Liver (tissue), 9 donors: ENCODE data around the gene DNAH3. TPM values are rescaled to one million over a fixed set of nuclear protein-coding genes. Genes with fewer than 3 reads are reported as not detected.

ENCODE experiments used
- DNase-seq: peaks from one replicate; pipeline ENCODE4 v3.0.0-alpha.2; 2017; ENCODE audit warnings: low spot score
- H3K27ac ChIP-seq, 2 donors: one replicate each; pipeline ENCODE4 v1.7.0; 2013; ENCODE audit warnings: inconsistent platforms in 2 of 2, low read length in 2 of 2, control low read depth in 1 of 2, low read depth in 1 of 2, mild to moderate bottlenecking in 1 of 2
- H3K27me3 ChIP-seq, 4 donors: one replicate each; pipeline versions ENCODE4 v1.6.1 to v1.7.0; 2013; ENCODE audit warnings: low read length in 3 of 4, inconsistent platforms in 1 of 4, mild to moderate bottlenecking in 1 of 4, moderate library complexity in 1 of 4; ENCODE audit not compliant: control insufficient read depth in 4 of 4, insufficient read depth in 4 of 4
- H3K36me3 ChIP-seq, 4 donors: one replicate each; pipeline versions ENCODE4 v1.6.1 to v1.7.0; 2013; ENCODE audit warnings: low read length in 3 of 4, mild to moderate bottlenecking in 3 of 4, low read depth in 1 of 4, moderate library complexity in 1 of 4; ENCODE audit not compliant: control insufficient read depth in 4 of 4, insufficient read depth in 3 of 4
- H3K4me1 ChIP-seq, 4 donors: one replicate each; pipeline versions ENCODE4 v1.6.1 to v1.7.0; 2013; ENCODE audit warnings: low read length in 3 of 4, mild to moderate bottlenecking in 3 of 4, moderate library complexity in 1 of 4; ENCODE audit not compliant: control insufficient read depth in 4 of 4, insufficient read depth in 4 of 4
- H3K4me3 ChIP-seq, 3 donors: one replicate each; pipeline versions ENCODE4 v1.6.1 to v1.7.0; 2013; ENCODE audit warnings: low read length in 3 of 3, control low read depth in 1 of 3, low read depth in 1 of 3, mild to moderate bottlenecking in 1 of 3
- H3K9ac ChIP-seq, 2 donors: one replicate each; pipeline ENCODE4 v1.7.0; 2013; ENCODE audit warnings: low read length in 2 of 2, mild to moderate bottlenecking in 2 of 2, moderate library complexity in 2 of 2, control low read depth in 1 of 2, low read depth in 1 of 2
- H3K9me3 ChIP-seq, 4 donors: one replicate each; pipeline versions ENCODE4 v1.6.1 to v1.7.0; 2013; ENCODE audit warnings: low read length in 3 of 4; ENCODE audit not compliant: control insufficient read depth in 4 of 4
- ATF3 ChIP-seq: IDR thresholded peaks from 2 replicates; pipeline ENCODE4 v1.6.1; 2016; ENCODE audit warnings: antibody characterized with exemption
- FOXA1 ChIP-seq: IDR thresholded peaks from 2 replicates; pipeline ENCODE4 v1.6.1; 2016; ENCODE audit warnings: antibody characterized with exemption
- FOXA2 ChIP-seq: IDR thresholded peaks from 2 replicates; pipeline ENCODE4 v1.6.1; 2016; ENCODE audit warnings: antibody characterized with exemption
- GABPA ChIP-seq, 2 donors: IDR thresholded peaks in 1 of 2; conservative IDR thresholded peaks in 1 of 2; 2 replicates each; pipeline ENCODE4 v1.6.1; 2016; ENCODE audit warnings: antibody characterized with exemption in 2 of 2, mild to moderate bottlenecking in 1 of 2, moderate library complexity in 1 of 2
- HNF4G ChIP-seq: IDR thresholded peaks from 2 replicates; pipeline ENCODE4 v1.6.1; 2016; ENCODE audit warnings: antibody characterized with exemption
- RAD21 ChIP-seq, 2 donors: IDR thresholded peaks; 2 replicates each; pipeline ENCODE4 v1.6.1; 2016; ENCODE audit warnings: antibody characterized with exemption in 2 of 2, mild to moderate bottlenecking in 2 of 2
- RXRA ChIP-seq, 2 donors: IDR thresholded peaks; 2 replicates each; pipeline ENCODE4 v1.6.1; 2017 to 2018; ENCODE audit warnings: antibody characterized with exemption in 2 of 2, mild to moderate bottlenecking in 1 of 2
- YY1 ChIP-seq: IDR thresholded peaks from 2 replicates; pipeline ENCODE4 v1.6.1; 2016; ENCODE audit warnings: antibody characterized with exemption, mild to moderate bottlenecking
- ZBTB33 ChIP-seq: IDR thresholded peaks from 2 replicates; pipeline ENCODE4 v1.6.1; 2016; ENCODE audit warnings: antibody characterized with exemption
- WGBS: extraction: QIAGEN DNeasy Blood & Tissue Kit; methylation state at CpG from one replicate; pipeline ENCODE4 v1.1.7; 2013; 5-methylcytosine and 5-hydroxymethylcytosine counted together
- polyA plus RNA-seq, 2 donors: library from polyadenylated mRNA; stranded (reverse) in 1 of 2; unstranded in 1 of 2; fragments of 200-250 nt in 1 of 2; fragments of >200 nt in 1 of 2; fragmentation: Nextera tagmentation in 1 of 2; extraction: Ambion mirVana in 1 of 2; gene quantifications; one replicate each; pipeline versions ENCODE4 v1.2.1 to v1.2.3, GENCODE V29; 2013 to 2015
- total RNA-seq, 2 donors: library from RNA; depleted of rRNA; stranded (reverse); fragments of >200 nt; gene quantifications; one replicate each; pipeline ENCODE4 v1.2.3, GENCODE V29; 2014
- TF ChIP-seq, protein P1 (sequence below): fragments of 150-350 bp; IDR thresholded peaks from 2 replicates; pipeline ENCODE4 v1.5.1; 2017; ENCODE audit warnings: improper control_type of control experiment, low read depth, low read length; ENCODE audit not compliant: missing input control
- donor health status: healthy.
- donor health status: healthy.
- donor health status: healthy.
- donor health status: healthy.
- donor health status: healthy.

DNAH3 gene
- total and polyA plus RNA-seq, 4 donors = not detected

DNA sequence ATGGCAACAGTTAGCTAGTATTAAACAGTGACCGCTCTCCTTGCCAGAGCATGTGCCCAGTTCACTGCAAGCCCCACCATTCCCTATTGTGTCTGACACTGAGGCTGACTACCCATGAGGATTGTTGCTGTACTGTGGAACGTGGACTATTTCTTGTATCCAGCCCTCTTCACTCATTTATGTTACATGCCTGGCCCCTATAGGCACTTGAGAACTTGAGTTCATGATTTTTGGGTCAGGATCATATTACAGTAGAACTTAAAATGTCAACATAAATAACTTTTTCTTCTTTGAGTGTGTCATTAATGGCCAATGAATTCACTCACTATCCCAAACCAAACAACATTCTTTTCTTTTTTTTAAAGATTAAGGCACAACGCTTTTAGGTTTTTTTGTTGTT lies 194.3 kb downstream of the DNAH3 start:
- DNase-seq = no peak
- 85% methylated on average over 3 of the region's 3 CpGs for WGBS
- no peak overlapping the region for H3K27ac ChIP-seq
- H3K36me3 ChIP-seq = no peaks in the 10 kb centered on the region
- H3K4me3 ChIP-seq = no peak overlapping the region
- TF ChIP-seq ZBTB33 (no peak), FOXA2 (no peak)
- H3K9me3 ChIP-seq = no peaks in the 10 kb centered on the region
- no peak overlapping the region for H3K9ac ChIP-seq
- no peaks in the 10 kb centered on the region for H3K4me1 ChIP-seq
- no peaks in the 10 kb centered on the region for H3K27me3 ChIP-seq

DNA sequence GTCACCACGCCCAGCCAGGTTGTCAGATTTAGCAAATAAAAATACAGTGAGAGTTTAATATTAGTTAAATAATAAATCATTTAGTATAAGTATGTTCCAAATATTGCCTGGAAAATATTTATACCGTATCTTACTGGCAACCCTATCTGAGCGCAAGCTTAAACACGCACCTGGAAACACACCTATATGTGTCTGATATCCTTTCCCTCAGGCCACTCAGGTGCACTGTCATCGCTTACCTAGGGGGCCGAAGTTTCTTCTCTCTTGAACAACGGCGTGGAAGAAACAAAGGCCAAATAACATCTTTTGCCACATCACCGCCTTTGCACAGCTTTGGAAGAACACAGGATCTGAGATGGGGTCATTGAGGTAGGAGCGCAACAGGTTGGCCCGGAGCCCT lies 196.1 kb downstream of the DNAH3 start:
- Histone ChIP-seq H3K9ac (no peak overlapping the region), H3K9me3 (no peaks in the 10 kb centered on the region), H3K27me3 (no peaks in the 10 kb centered on the region), H3K4me3 (no peak overlapping the region), H3K4me1 (no peaks in the 10 kb centered on the region), H3K27ac (no peak overlapping the region), H3K36me3 (no peaks in the 10 kb centered on the region)
- 92% methylated on average over 11 of the region's 11 CpGs for WGBS
- DNase-seq = no peak
- TF ChIP-seq YY1 = no peak
- no peak for TF ChIP-seq GABPA (IDR thresholded peaks at IDR 0.05 in 1 of 2, conservative IDR thresholded peaks at IDR 0.05 in 1 of 2)

DNA sequence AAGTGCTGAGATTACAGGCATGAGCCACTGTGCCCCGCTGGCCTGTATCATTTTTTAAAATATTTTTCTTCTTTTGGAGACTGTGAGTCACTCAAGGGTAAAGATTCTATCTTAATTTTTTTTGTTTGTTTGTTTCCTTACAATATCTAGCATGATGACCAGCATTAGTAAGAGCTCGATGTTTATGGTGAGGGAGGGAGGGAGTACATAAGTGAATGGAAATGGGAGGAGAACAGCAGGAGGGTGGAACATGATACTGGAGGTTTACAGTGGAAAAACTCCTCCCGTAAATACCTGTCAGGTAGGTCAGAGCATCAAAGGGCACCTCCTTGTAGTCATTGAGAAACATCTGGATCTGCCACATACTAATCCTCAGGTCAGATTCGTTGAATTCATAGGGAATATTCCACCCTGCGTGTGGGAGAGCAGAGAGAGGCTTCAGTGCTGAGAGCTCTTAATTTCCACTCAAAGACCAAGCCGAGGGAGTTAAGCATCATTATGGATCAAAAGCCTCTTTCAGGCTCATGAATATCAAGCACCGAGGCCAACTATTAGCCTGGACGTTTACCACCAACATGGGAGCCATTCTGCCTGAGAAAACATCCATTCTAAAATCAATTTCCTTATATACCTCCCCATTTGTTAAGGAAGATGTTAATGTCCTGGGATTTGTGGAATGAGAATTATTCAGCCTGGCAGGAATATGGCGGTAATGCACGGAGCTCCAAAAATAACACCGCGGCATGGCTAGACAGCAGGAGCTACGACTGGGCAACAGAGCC lies 198.3 kb downstream of the DNAH3 start:
- TF ChIP-seq FOXA1 = no peak
- TF ChIP-seq RXRA (IDR thresholded peaks at IDR 0.05) = no peak
- TF ChIP-seq ZBTB33 = no peak
- TF ChIP-seq HNF4G = no peak
- TF ChIP-seq RAD21 (IDR thresholded peaks at IDR 0.05) = no peak
- TF ChIP-seq GABPA (IDR thresholded peaks at IDR 0.05 in 1 of 2, conservative IDR thresholded peaks at IDR 0.05 in 1 of 2) = no peak
- no peak overlapping the region for H3K4me3 ChIP-seq
- no peaks in the 10 kb centered on the region for H3K9me3 ChIP-seq
- no peak overlapping the region for H3K27ac ChIP-seq
- no peak overlapping the region for H3K9ac ChIP-seq
- no peaks in the 10 kb centered on the region for H3K4me1 ChIP-seq
- H3K36me3 ChIP-seq = no peaks in the 10 kb centered on the region
- WGBS = 89% methylated on average over 13 of the region's 13 CpGs
- DNase-seq = no peak
- H3K27me3 ChIP-seq = no peaks in the 10 kb centered on the region

DNA sequence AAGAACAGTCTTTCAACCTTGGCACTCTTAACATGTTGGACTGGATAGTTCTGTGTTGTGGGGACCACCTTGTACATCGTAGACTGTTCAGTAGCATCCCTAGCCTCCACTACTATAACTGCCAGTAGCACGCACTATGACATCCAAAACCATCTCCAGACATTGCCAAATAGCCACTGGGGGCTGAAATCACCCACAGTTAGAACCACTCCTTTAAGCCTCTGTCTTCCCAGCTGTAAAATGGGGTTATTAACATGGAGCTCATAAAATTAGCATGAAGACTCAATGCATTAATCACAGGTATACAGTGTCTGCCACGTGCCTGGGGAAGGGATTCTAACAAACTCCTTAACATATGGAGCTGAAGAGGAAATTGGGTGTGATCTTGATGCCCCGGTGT lies 200.4 kb downstream of the DNAH3 start:
- H3K27me3 ChIP-seq = no peaks in the 10 kb centered on the region
- no peak overlapping the region for H3K27ac ChIP-seq
- no peaks in the 10 kb centered on the region for H3K9me3 ChIP-seq
- TF ChIP-seq, protein P1, sequence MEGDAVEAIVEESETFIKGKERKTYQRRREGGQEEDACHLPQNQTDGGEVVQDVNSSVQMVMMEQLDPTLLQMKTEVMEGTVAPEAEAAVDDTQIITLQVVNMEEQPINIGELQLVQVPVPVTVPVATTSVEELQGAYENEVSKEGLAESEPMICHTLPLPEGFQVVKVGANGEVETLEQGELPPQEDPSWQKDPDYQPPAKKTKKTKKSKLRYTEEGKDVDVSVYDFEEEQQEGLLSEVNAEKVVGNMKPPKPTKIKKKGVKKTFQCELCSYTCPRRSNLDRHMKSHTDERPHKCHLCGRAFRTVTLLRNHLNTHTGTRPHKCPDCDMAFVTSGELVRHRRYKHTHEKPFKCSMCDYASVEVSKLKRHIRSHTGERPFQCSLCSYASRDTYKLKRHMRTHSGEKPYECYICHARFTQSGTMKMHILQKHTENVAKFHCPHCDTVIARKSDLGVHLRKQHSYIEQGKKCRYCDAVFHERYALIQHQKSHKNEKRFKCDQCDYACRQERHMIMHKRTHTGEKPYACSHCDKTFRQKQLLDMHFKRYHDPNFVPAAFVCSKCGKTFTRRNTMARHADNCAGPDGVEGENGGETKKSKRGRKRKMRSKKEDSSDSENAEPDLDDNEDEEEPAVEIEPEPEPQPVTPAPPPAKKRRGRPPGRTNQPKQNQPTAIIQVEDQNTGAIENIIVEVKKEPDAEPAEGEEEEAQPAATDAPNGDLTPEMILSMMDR = no peak
- TF ChIP-seq FOXA2 (no peak), ATF3 (no peak), FOXA1 (no peak)
- no peak for DNase-seq
- no peak overlapping the region for H3K4me3 ChIP-seq
- WGBS = 93% methylated on average over 4 of the region's 4 CpGs
- no peaks in the 10 kb centered on the region for H3K4me1 ChIP-seq
- H3K9ac ChIP-seq = no peak overlapping the region
- no peaks in the 10 kb centered on the region for H3K36me3 ChIP-seq
